ENCODE data around the gene GNL1.
A peak's percentile ranks its signal among the peaks of the same experiment; 100 is the strongest.

Gene GNL1

DNA sequence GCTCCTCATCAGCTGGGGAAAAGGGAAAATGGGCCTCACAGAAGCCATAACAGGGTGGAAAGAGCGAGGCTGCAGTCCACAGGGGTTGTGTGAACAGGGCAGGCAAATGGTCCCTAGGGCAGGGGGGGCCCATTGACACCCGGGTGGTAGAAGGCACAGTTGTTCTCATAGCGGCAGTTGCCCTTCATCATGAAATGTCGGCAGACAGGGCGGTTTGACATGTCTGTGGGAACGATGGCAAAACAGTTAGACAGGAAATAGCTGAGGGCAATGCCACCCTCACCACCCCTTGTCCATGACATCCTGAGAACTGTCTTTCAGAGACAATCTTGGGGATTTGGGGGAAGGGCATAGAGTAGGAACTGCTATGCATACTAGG lies 45.1 kb upstream of the GNL1 start:
- Histone ChIP-seq H3K27ac (replicated peaks) (no peak overlapping the region), H3K27me3 (ENCODE audit: insufficient read depth, poor library complexity, severe bottlenecking) (no peaks in the 10 kb centered on the region), H3K4me3 (replicated peaks; ENCODE audit: insufficient read depth, low read length) (no peak overlapping the region)
- TF ChIP-seq GABPA (IDR thresholded peaks at IDR 0.05; ENCODE audit: low read depth) = no peak
- TF ChIP-seq POLR2AphosphoS5 (IDR thresholded peaks at IDR 0.05; ENCODE audit: low read depth) = no peak
- TF ChIP-seq, protein P1, sequence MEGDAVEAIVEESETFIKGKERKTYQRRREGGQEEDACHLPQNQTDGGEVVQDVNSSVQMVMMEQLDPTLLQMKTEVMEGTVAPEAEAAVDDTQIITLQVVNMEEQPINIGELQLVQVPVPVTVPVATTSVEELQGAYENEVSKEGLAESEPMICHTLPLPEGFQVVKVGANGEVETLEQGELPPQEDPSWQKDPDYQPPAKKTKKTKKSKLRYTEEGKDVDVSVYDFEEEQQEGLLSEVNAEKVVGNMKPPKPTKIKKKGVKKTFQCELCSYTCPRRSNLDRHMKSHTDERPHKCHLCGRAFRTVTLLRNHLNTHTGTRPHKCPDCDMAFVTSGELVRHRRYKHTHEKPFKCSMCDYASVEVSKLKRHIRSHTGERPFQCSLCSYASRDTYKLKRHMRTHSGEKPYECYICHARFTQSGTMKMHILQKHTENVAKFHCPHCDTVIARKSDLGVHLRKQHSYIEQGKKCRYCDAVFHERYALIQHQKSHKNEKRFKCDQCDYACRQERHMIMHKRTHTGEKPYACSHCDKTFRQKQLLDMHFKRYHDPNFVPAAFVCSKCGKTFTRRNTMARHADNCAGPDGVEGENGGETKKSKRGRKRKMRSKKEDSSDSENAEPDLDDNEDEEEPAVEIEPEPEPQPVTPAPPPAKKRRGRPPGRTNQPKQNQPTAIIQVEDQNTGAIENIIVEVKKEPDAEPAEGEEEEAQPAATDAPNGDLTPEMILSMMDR (IDR thresholded peaks at IDR 0.05; ENCODE audit: insufficient read depth, low read length) = no peak
- TF ChIP-seq, protein P2, sequence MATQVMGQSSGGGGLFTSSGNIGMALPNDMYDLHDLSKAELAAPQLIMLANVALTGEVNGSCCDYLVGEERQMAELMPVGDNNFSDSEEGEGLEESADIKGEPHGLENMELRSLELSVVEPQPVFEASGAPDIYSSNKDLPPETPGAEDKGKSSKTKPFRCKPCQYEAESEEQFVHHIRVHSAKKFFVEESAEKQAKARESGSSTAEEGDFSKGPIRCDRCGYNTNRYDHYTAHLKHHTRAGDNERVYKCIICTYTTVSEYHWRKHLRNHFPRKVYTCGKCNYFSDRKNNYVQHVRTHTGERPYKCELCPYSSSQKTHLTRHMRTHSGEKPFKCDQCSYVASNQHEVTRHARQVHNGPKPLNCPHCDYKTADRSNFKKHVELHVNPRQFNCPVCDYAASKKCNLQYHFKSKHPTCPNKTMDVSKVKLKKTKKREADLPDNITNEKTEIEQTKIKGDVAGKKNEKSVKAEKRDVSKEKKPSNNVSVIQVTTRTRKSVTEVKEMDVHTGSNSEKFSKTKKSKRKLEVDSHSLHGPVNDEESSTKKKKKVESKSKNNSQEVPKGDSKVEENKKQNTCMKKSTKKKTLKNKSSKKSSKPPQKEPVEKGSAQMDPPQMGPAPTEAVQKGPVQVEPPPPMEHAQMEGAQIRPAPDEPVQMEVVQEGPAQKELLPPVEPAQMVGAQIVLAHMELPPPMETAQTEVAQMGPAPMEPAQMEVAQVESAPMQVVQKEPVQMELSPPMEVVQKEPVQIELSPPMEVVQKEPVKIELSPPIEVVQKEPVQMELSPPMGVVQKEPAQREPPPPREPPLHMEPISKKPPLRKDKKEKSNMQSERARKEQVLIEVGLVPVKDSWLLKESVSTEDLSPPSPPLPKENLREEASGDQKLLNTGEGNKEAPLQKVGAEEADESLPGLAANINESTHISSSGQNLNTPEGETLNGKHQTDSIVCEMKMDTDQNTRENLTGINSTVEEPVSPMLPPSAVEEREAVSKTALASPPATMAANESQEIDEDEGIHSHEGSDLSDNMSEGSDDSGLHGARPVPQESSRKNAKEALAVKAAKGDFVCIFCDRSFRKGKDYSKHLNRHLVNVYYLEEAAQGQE (IDR thresholded peaks at IDR 0.05; ENCODE audit: insufficient replicate concordance, low read depth) = no peak
- no peak for TF ChIP-seq SPI1 (IDR thresholded peaks at IDR 0.05; ENCODE audit: borderline replicate concordance, low read depth)
- DNase-seq (ENCODE audit: low read depth in 1 of 2, low spot score in 1 of 2) = no peak

DNA sequence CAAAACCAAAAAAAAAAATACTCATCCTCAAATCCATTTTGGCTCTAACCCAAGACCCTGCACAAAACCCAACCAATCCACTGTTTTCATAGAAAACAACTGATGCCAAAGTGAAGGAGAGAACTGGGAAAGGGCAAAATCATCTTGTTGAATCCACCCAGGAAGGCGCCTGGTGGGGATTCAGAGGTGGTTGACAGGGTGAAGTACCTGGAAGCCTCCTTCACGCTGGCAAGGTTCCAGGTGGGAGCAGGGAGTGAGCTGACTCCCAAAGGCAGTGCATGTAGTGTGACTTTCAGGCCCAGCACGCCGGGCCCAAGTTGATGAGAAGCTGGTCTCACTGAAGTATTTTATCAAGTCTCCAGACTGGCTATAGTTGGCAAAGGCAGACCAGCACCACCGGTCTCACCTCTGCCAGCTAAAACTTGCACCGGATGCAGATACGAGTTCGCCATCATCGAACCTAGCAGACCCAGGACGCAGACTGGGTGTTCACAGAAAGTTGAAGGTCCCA lies 44.2 kb upstream of the GNL1 start:
- no peak overlapping the region for H3K27ac ChIP-seq (replicated peaks)
- no peak overlapping the region for H3K4me3 ChIP-seq (replicated peaks; ENCODE audit: insufficient read depth, low read length)
- no peak; the same call in 1 of the 2 replicates for TF ChIP-seq POLR2AphosphoS5 (IDR thresholded peaks at IDR 0.05; ENCODE audit: low read depth)
- TF ChIP-seq, protein P2 (IDR thresholded peaks at IDR 0.05; ENCODE audit: insufficient replicate concordance, low read depth) = no peak
- DNase-seq (ENCODE audit: low read depth in 1 of 2, low spot score in 1 of 2) = no peak
- no peaks in the 10 kb centered on the region for H3K27me3 ChIP-seq (ENCODE audit: insufficient read depth, poor library complexity, severe bottlenecking)

DNA sequence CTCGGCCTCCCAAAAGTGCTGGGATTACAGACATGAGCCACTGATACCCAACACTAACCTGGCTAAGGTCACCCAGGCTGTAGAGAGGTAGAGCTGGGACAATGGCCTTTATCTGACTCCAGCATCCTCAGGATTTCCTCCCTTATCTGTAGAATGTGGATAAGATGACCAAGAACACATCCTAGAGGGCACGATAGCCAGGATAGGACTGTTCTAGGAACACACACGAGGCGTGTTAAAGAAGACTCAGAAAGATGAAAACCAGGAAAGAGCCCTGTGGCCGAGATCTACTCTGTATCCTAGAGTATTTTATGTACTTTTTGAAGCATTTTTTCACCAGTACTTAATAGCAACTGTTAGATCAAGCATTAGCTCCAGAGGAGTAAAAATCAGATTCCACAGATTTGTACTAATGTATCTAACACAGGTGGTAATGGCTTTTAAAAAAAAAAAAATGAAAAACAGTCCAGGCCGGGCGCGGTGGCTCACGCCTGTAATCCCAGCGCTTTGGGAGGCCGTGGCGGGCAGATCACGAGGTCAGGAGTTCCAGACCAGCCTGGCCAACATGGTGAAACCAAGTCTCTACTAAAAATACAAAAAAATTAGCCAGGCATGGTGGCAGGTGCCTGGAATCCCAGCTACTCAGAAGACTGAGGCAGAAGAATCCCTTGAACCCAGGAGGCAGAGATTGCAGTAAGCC lies 43.5 kb upstream of the GNL1 start:
- no peak overlapping the region for H3K4me3 ChIP-seq (replicated peaks; ENCODE audit: insufficient read depth, low read length)
- DNase-seq (ENCODE audit: low read depth in 1 of 2, low spot score in 1 of 2) = no peak
- no peak overlapping the region for H3K27ac ChIP-seq (replicated peaks)
- no peaks in the 10 kb centered on the region for H3K27me3 ChIP-seq (ENCODE audit: insufficient read depth, poor library complexity, severe bottlenecking)
- TF ChIP-seq, protein P2 (IDR thresholded peaks at IDR 0.05; ENCODE audit: insufficient replicate concordance, low read depth) = no peak
- peak; percentile 37; the same call in 1 of the 2 replicates for TF ChIP-seq POLR2AphosphoS5 (IDR thresholded peaks at IDR 0.05; ENCODE audit: low read depth)

DNA sequence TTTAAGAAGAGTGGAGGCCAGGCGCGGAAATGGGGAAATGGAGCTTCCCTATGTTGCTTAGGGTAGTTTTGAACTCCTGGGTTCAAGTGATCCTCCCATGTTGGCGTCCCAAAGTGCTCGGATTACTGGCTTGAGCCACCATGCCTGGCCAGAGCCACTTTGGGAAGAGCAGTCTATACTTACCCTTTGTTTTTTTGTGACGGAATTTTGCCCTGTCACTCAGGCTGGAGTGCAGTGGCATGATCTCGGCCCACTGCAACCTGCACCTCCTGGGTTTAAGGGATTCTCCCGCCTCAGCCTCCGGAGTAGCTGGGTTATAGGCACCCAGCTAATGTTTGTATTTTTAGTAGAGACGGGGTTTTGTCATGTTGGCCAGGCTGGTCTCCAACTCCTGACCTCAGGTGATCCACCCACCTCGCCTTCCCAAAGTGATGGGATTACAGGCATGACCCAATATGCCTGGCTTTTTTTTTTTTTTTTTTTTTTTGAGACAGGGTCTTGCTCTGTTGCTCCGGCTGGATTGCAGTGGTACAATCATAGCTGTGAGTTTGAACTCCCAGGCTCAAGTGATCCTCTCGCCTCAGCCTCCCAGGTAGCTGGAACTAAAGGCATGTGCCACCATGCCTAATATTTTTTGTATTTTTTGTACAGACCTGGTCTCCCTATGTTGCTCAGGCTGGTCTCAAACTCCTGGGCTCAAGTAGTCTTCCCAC lies 42.8 kb upstream of the GNL1 start:
- TF ChIP-seq POLR2AphosphoS5 (IDR thresholded peaks at IDR 0.05; ENCODE audit: low read depth) (no peak), SPI1 (IDR thresholded peaks at IDR 0.05; ENCODE audit: borderline replicate concordance, low read depth) (no peak), GABPA (IDR thresholded peaks at IDR 0.05; ENCODE audit: low read depth) (no peak)
- TF ChIP-seq, protein P2 (IDR thresholded peaks at IDR 0.05; ENCODE audit: insufficient replicate concordance, low read depth) = no peak
- TF ChIP-seq, protein P1 (IDR thresholded peaks at IDR 0.05; ENCODE audit: insufficient read depth, low read length) = no peak
- no peak for DNase-seq (ENCODE audit: low read depth in 1 of 2, low spot score in 1 of 2)
- H3K4me3 ChIP-seq (replicated peaks; ENCODE audit: insufficient read depth, low read length) = no peak overlapping the region
- H3K27me3 ChIP-seq (ENCODE audit: insufficient read depth, poor library complexity, severe bottlenecking) = no peaks in the 10 kb centered on the region
- H3K27ac ChIP-seq (replicated peaks) = no peak overlapping the region
